Measurements from ENCODE around the gene SMIM29. TPM values are rescaled to one million over a fixed set of nuclear protein-coding genes. Genes with fewer than 3 reads are reported as not detected.

The SMIM29 gene
- total and polyA plus RNA-seq, 2 donors (not counting 3 experiments of a cell fraction or from before 2014, with no cell fraction given), result 37.6 to 75.2 TPM

GRCh38 chr6:34223381-34223955 lies 25.3 kb downstream of the SMIM29 start:
- POLR2A ChIA-PET, result interaction anchor here (0.6 to 2.8 kb wide), 5 partner anchors 13 to 434 kb away, joined by 3 to 35 read pairs (median 3); partner anchors contain the start of gene HMGA1
- no peaks in the 10 kb centered on the region for H3K79me2 ChIP-seq (ENCODE audit: control insufficient read depth, insufficient read depth, low read length)
- no peaks in the 10 kb centered on the region for H3K9me3 ChIP-seq (replicated peaks; ENCODE audit: control insufficient read depth, insufficient read depth, low read length)
- dilution Hi-C loops (cut with MboI; ENCODE audit: extremely low pct_ligation_motif_present, low sequenced_read_pairs), result no loop called here
- H3K9ac ChIP-seq (replicated peaks; ENCODE audit: extremely low read depth, insufficient read depth, low read length), result peak overlapping the region; percentile 53
- H2AFZ ChIP-seq (ENCODE audit: low read depth, low read length), result peak overlapping the region; percentile 87
- peaks cover 16% of the 10 kb centered on the region for H3K4me1 ChIP-seq (ENCODE audit: control insufficient read depth, extremely low read depth, insufficient read depth, low read length)
- no peaks in the 10 kb centered on the region for H3K27me3 ChIP-seq (ENCODE audit: control insufficient read depth in 2 of 2, insufficient read depth in 2 of 2, low read length in 2 of 2)
- H4K20me1 ChIP-seq (replicated peaks; ENCODE audit: control insufficient read depth, extremely low read depth, insufficient read depth, low read length), result no peaks in the 10 kb centered on the region
- peak overlapping the region; percentile 63 for H3K27ac ChIP-seq (ENCODE audit: insufficient read depth, low read depth, low read length)
- CTCF ChIA-PET, result interaction anchor here (0.7 to 2.6 kb wide), 8 partner anchors 10 to 192 kb away, joined by 3 to 20 read pairs (median 6); partner anchors contain the start of gene HMGA1
- H3K36me3 ChIP-seq (ENCODE audit: control insufficient read depth in 2 of 2, extremely low read depth in 1 of 2, insufficient read depth in 2 of 2, low read length in 2 of 2), result no peaks in the 10 kb centered on the region
- intact Hi-C loops (cut with micrococcal nuclease), result no loop called here
- BruUV-seq (replicated peaks), result no TSS peak
- H3K9me1 ChIP-seq (replicated peaks; ENCODE audit: control insufficient read depth, extremely low read depth, insufficient read depth, low read length), result no peaks in the 10 kb centered on the region
- FAIRE-seq (peak; percentile 44), DNase-seq (ENCODE audit: low read depth, low spot score) (no peak)
- no peak overlapping the region for H3K4me3 ChIP-seq (replicated peaks in 1 of 3; ENCODE audit: insufficient read depth in 1 of 3, low read depth in 1 of 3, low read length in 3 of 3)
- TF ChIP-seq POLR2AphosphoS5 (IDR thresholded peaks at IDR 0.05; ENCODE audit: insufficient read depth, low read depth, low read length) (peak; percentile 69), POLR2A (IDR thresholded peaks at IDR 0.05; ENCODE audit: low read depth, low read length) (peak; percentile 57), CTCF (IDR thresholded peaks at IDR 0.05; ENCODE audit: extremely low read depth in 1 of 2, insufficient read depth in 1 of 2, low read depth in 1 of 2, low read length in 2 of 2) (no peak)
- peak overlapping the region; percentile 32 for H3K4me2 ChIP-seq (ENCODE audit: insufficient read depth, low read length)

- Histone ChIP-seq H3K27ac (ENCODE audit: insufficient read depth, low read depth, low read length) (no peak overlapping the region), H3K9me3 (replicated peaks; ENCODE audit: control insufficient read depth, insufficient read depth, low read length) (no peaks in the 10 kb centered on the region), H4K20me1 (replicated peaks; ENCODE audit: control insufficient read depth, extremely low read depth, insufficient read depth, low read length) (no peaks in the 10 kb centered on the region), H2AFZ (ENCODE audit: low read depth, low read length) (peak overlapping the region; percentile 49), H3K36me3 (ENCODE audit: control insufficient read depth in 2 of 2, extremely low read depth in 1 of 2, insufficient read depth in 2 of 2, low read length in 2 of 2) (no peaks in the 10 kb centered on the region), H3K27me3 (ENCODE audit: control insufficient read depth in 2 of 2, insufficient read depth in 2 of 2, low read length in 2 of 2) (no peaks in the 10 kb centered on the region), H3K9me1 (replicated peaks; ENCODE audit: control insufficient read depth, extremely low read depth, insufficient read depth, low read length) (no peaks in the 10 kb centered on the region), H3K79me2 (ENCODE audit: control insufficient read depth, insufficient read depth, low read length) (no peaks in the 10 kb centered on the region), H3K9ac (replicated peaks; ENCODE audit: extremely low read depth, insufficient read depth, low read length) (no peak overlapping the region), H3K4me1 (ENCODE audit: control insufficient read depth, extremely low read depth, insufficient read depth, low read length) (peaks cover 8% of the 10 kb centered on the region), H3K4me2 (ENCODE audit: insufficient read depth, low read length) (no peak overlapping the region), H3K4me3 (replicated peaks in 1 of 3; ENCODE audit: insufficient read depth in 1 of 3, low read depth in 1 of 3, low read length in 3 of 3) (no peak overlapping the region)
- POLR2A ChIA-PET, result no interaction called here
- intact Hi-C loops (cut with micrococcal nuclease) (no loop called here), dilution Hi-C loops (cut with MboI; ENCODE audit: extremely low pct_ligation_motif_present, low sequenced_read_pairs) (no loop called here)
- no peak for DNase-seq (ENCODE audit: low read depth, low spot score)
- FAIRE-seq, result no peak
- no TSS peak for BruUV-seq (replicated peaks)
- TF ChIP-seq JUN (IDR thresholded peaks at IDR 0.05; ENCODE audit: borderline replicate concordance, insufficient read depth, insufficient read length, low read depth) (no peak), POLR2A (IDR thresholded peaks at IDR 0.05; ENCODE audit: low read depth, low read length) (no peak), GATA2 (IDR thresholded peaks at IDR 0.05; ENCODE audit: insufficient read depth, insufficient read length, low read depth, low read length) (no peak), FOS (IDR thresholded peaks at IDR 0.05; ENCODE audit: borderline replicate concordance, insufficient read depth, low read length) (no peak), MAX (IDR thresholded peaks at IDR 0.05; ENCODE audit: insufficient read depth, insufficient read length) (no peak), POLR2AphosphoS5 (IDR thresholded peaks at IDR 0.05; ENCODE audit: insufficient read depth, low read depth, low read length) (no peak), MYC (IDR thresholded peaks at IDR 0.05; ENCODE audit: low read depth, low read length) (no peak), EZH2 (IDR thresholded peaks at IDR 0.05; ENCODE audit: borderline replicate concordance, low read depth, low read length, severe bottlenecking) (no peak), CTCF (IDR thresholded peaks at IDR 0.05; ENCODE audit: extremely low read depth in 1 of 2, insufficient read depth in 1 of 2, low read depth in 1 of 2, low read length in 2 of 2) (no peak)
- CTCF ChIA-PET, result interaction anchor here (1.6 to 2.0 kb wide), 2 partner anchors 23 to 196 kb away, joined by 4 to 5 read pairs; no protein-coding TSS in a partner anchor
Measured at GRCh38 chr6:34218691-34219090, 30.1 kb downstream of the SMIM29 start.
